HG02588 (cell line): ENCODE data around the gene CNTN4.
A peak's percentile ranks its signal among the peaks of the same experiment; 100 is the strongest.
"Not testable (repeated sequence)": the region's sequence is repeated elsewhere in the genome, so short reads cannot be mapped to it uniquely, and the experiment has no call there.

Experiments
- ATAC-seq: cut with Tn5 transposase; IDR thresholded peaks from one replicate; pipeline ENCODE4 v1.9.1; 2021; ENCODE audit warnings: mild to moderate bottlenecking, moderate library complexity; ENCODE audit not compliant: unreplicated experiment

Gene CNTN4

GRCh38 chr3:2889736-2890135 is 791.1 kb downstream of the CNTN4 start:
- ATAC-seq = no peak

- no peak for ATAC-seq
Observed at GRCh38 chr3:2896308-2896939, 797.8 kb downstream of the CNTN4 start.

- ATAC-seq = no peak
Observed at GRCh38 chr3:2897821-2898220, 799.2 kb downstream of the CNTN4 start.

GRCh38 chr3:2898591-2899353 is 800.1 kb downstream of the CNTN4 start:
- ATAC-seq = no peak

- ATAC-seq = no peak
Observed at GRCh38 chr3:2904054-2904453, 805.4 kb downstream of the CNTN4 start.

GRCh38 chr3:2908693-2909351 is 810.2 kb downstream of the CNTN4 start:
- ATAC-seq = no peak

- ATAC-seq = no peak
Observed at GRCh38 chr3:2910997-2911396, 812.3 kb downstream of the CNTN4 start.

GRCh38 chr3:2915826-2916225 is 817.2 kb downstream of the CNTN4 start:
- ATAC-seq = no peak

- not testable (repeated sequence) for ATAC-seq
Observed at GRCh38 chr3:2916640-2917039, 818.0 kb downstream of the CNTN4 start.

- peak; percentile 50 for ATAC-seq
Observed at GRCh38 chr3:2920103-2920502, 821.4 kb downstream of the CNTN4 start.

- no peak for ATAC-seq
Observed at GRCh38 chr3:2921452-2921851, 822.8 kb downstream of the CNTN4 start.

GRCh38 chr3:2921903-2922302 is 823.2 kb downstream of the CNTN4 start:
- peak; percentile 62 for ATAC-seq

- no peak for ATAC-seq
Observed at GRCh38 chr3:2923390-2923789, 824.7 kb downstream of the CNTN4 start.

GRCh38 chr3:2927259-2927658 is 828.6 kb downstream of the CNTN4 start:
- no peak for ATAC-seq

- ATAC-seq = no peak
Observed at GRCh38 chr3:2929574-2929973, 830.9 kb downstream of the CNTN4 start.

- no peak for ATAC-seq
Observed at GRCh38 chr3:2931265-2931664, 832.6 kb downstream of the CNTN4 start.

- no peak for ATAC-seq
Observed at GRCh38 chr3:2934541-2934940, 835.9 kb downstream of the CNTN4 start.

- ATAC-seq = no peak
Observed at GRCh38 chr3:2937055-2937454, 838.4 kb downstream of the CNTN4 start.

GRCh38 chr3:2937592-2937991 is 838.9 kb downstream of the CNTN4 start:
- ATAC-seq = no peak

- no peak for ATAC-seq
Observed at GRCh38 chr3:2938711-2939110, 840.0 kb downstream of the CNTN4 start.

GRCh38 chr3:2940062-2940461 is 841.4 kb downstream of the CNTN4 start:
- no peak for ATAC-seq

GRCh38 chr3:2944628-2945027 is 846.0 kb downstream of the CNTN4 start:
- peak; percentile 93 for ATAC-seq
